Activated T-cell treated with anti-CD3 and anti-CD28 coated beads, Interleukin-2, amount 50 U/mL, for 24 hours (primary cell): ENCODE data around the gene DNAH10.
"Not testable (repeated sequence)": the region's sequence is repeated elsewhere in the genome, so short reads cannot be mapped to it uniquely, and the experiment has no call there.

Source experiments
- DNase-seq: peaks from one replicate; pipeline ENCODE4 v3.0.0-alpha.2; 2020
- H3K27ac Mint-ChIP-seq: 2 replicates; pipeline ENCODE4 v1.8.0; 2020; ENCODE audit warnings: mild to moderate bottlenecking, mixed read lengths
- H3K27me3 Mint-ChIP-seq: 2 replicates; pipeline ENCODE4 v1.8.0; 2020; ENCODE audit warnings: mixed read lengths
- H3K36me3 Mint-ChIP-seq: 2 replicates; pipeline ENCODE4 v1.8.0; 2020; ENCODE audit warnings: low read depth, mixed read lengths
- H3K4me1 Mint-ChIP-seq: 2 replicates; pipeline ENCODE4 v1.8.0; 2020; ENCODE audit warnings: low read depth, mixed read lengths
- H3K4me3 Mint-ChIP-seq: 2 replicates; pipeline ENCODE4 v1.8.0; 2020; ENCODE audit warnings: mild to moderate bottlenecking, moderate library complexity, mixed read lengths
- H3K9me3 Mint-ChIP-seq: 2 replicates; pipeline ENCODE4 v1.8.0; 2020; ENCODE audit warnings: mixed read lengths

The DNAH10 gene

DNA sequence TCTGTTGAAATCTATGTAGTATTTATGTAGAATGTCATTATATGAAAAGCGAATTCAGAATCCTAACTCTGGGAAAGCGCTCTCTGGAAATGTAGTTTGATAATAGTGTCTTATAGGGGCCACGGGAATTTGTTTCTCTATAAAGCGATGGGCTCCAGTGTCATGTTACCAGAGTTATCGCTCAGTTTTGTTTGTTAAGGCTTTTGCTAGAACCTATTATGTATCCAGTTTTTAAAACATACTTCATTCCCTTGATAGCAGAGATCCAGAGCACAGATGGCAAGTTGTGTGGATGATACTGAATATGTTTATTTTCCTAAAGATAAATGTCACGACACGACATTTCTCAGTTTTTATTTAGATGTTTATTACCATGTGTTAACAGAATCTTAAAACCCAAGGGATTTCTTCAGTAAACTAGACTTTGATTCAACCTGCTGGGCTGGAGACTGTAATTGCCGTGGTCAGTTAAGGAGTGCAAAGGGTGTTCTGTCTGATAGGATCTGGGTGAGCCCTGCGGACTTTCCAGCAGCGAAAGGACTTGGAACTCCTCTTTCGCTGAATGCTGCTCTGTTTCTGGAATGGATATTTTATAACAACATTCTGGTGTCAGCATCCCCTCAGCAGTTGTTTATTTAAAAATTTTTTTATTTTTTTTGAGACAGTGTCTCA is 1.7 kb upstream of the DNAH10 start:
- Mint-ChIP-seq H3K36me3 (peaks cover 52% of the 10 kb centered on the region), H3K4me1 (peaks cover 19% of the 10 kb centered on the region), H3K27me3 (peaks cover 3% of the 10 kb centered on the region), H3K27ac (no peak overlapping the region), H3K4me3 (no peak overlapping the region), H3K9me3 (no peaks in the 10 kb centered on the region)
- DNase-seq: no peak

- peaks cover 34% of the 10 kb centered on the region for H3K36me3 Mint-ChIP-seq
- no peaks in the 10 kb centered on the region for H3K9me3 Mint-ChIP-seq
- no peak overlapping the region for H3K27ac Mint-ChIP-seq
- no peak for DNase-seq
- H3K4me1 Mint-ChIP-seq: peaks cover 24% of the 10 kb centered on the region
- H3K27me3 Mint-ChIP-seq: peaks cover 9% of the 10 kb centered on the region
- peak overlapping the region; percentile 74 for H3K4me3 Mint-ChIP-seq
Observed at GRCh38 chr12:123762715-123763052, 583 bp downstream of the DNAH10 start.

GRCh38 chr12:123763093-123763492 is 992 bp downstream of the DNAH10 start:
- H3K27ac Mint-ChIP-seq: no peak overlapping the region
- no peaks in the 10 kb centered on the region for H3K9me3 Mint-ChIP-seq
- H3K36me3 Mint-ChIP-seq: peaks cover 30% of the 10 kb centered on the region
- H3K27me3 Mint-ChIP-seq: peaks cover 9% of the 10 kb centered on the region
- H3K4me1 Mint-ChIP-seq: peaks cover 26% of the 10 kb centered on the region
- DNase-seq: no peak
- H3K4me3 Mint-ChIP-seq: no peak overlapping the region

DNA sequence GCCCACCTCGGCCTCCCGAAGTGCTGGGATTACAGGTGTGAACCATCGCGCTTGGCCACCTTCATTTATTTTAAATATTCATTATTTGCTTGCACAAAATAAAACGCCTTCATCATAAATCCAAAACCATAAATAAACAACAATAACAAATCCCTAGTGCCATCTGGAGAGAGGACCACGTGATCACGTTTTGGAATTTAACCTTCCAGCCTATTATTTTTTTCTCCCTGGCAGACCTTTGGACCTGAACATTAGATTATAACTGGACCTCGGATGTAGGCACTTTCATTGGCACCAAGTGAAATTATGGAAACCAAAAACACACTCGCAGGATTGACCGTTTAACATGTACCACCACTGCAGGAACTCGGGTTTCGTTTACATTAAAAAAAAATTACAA is 2.0 kb downstream of the DNAH10 start:
- H3K27ac Mint-ChIP-seq: no peak overlapping the region
- peaks cover 20% of the 10 kb centered on the region for H3K36me3 Mint-ChIP-seq
- DNase-seq: no peak
- H3K4me1 Mint-ChIP-seq: peaks cover 29% of the 10 kb centered on the region
- peaks cover 14% of the 10 kb centered on the region for H3K27me3 Mint-ChIP-seq
- no peak overlapping the region for H3K4me3 Mint-ChIP-seq
- H3K9me3 Mint-ChIP-seq: no peaks in the 10 kb centered on the region

DNA sequence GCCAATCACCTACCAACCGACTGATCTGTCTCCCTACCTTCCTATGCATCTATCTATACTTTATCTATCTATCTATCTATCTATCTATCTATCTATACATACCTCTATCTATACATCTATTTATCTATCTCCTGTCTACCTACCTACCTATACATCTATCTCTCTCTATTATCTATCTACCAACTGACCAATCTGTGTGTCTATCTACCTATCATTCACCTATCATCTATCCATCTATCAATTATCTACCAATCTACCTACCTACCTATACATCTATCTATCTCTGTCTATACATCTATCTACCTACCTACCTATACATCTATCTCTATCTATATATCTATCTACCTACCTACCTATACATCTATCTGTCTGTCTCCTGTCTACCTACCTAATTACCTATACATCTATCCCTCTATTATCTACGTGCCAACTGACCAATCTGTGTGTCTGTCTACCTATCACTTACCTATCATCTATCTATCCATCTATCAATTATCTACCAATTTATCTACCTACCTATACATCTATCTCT is 3.5 kb downstream of the DNAH10 start:
- Mint-ChIP-seq H3K27me3 (peaks cover 14% of the 10 kb centered on the region), H3K27ac (no peak overlapping the region), H3K36me3 (peaks cover 7% of the 10 kb centered on the region), H3K9me3 (no peaks in the 10 kb centered on the region), H3K4me1 (peaks cover 27% of the 10 kb centered on the region), H3K4me3 (no peak overlapping the region)
- no peak for DNase-seq

DNA sequence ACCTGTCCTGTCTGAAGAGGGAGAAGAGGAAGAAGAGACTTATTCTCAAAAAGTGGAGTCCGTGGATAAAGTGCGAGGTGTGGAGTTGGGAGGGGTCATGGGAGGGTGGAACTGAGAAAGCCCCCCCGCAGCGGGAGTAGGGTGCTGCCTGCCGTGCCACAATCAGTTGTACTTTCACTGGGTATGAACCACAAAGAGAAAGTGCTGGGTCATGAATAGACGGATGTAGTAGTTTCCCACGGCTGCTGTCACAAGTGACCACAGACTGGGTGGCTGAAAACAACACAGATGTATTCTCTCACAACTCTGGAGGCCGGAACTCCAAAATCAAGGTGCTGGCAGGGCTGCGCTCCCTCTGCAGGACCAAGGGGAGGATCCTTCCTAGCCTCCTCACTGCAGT is 5.5 kb downstream of the DNAH10 start:
- Mint-ChIP-seq H3K36me3 (no peaks in the 10 kb centered on the region), H3K9me3 (no peaks in the 10 kb centered on the region), H3K27ac (no peak overlapping the region), H3K4me3 (no peak overlapping the region), H3K27me3 (peaks cover 17% of the 10 kb centered on the region), H3K4me1 (peaks cover 13% of the 10 kb centered on the region)
- no peak for DNase-seq

GRCh38 chr12:123771261-123771660 is 9.2 kb downstream of the DNAH10 start:
- Mint-ChIP-seq H3K27ac (no peak overlapping the region), H3K9me3 (peaks cover 2% of the 10 kb centered on the region), H3K27me3 (peaks cover 15% of the 10 kb centered on the region), H3K36me3 (no peaks in the 10 kb centered on the region), H3K4me1 (peaks cover 9% of the 10 kb centered on the region), H3K4me3 (no peak overlapping the region)
- no peak for DNase-seq

- no peak overlapping the region for H3K4me3 Mint-ChIP-seq
- no peak for DNase-seq
- peaks cover 9% of the 10 kb centered on the region for H3K4me1 Mint-ChIP-seq
- peaks cover 2% of the 10 kb centered on the region for H3K9me3 Mint-ChIP-seq
- no peak overlapping the region for H3K27ac Mint-ChIP-seq
- peaks cover 14% of the 10 kb centered on the region for H3K27me3 Mint-ChIP-seq
- H3K36me3 Mint-ChIP-seq: no peaks in the 10 kb centered on the region
Observed at GRCh38 chr12:123772074-123772473, 10.0 kb downstream of the DNAH10 start.

DNA sequence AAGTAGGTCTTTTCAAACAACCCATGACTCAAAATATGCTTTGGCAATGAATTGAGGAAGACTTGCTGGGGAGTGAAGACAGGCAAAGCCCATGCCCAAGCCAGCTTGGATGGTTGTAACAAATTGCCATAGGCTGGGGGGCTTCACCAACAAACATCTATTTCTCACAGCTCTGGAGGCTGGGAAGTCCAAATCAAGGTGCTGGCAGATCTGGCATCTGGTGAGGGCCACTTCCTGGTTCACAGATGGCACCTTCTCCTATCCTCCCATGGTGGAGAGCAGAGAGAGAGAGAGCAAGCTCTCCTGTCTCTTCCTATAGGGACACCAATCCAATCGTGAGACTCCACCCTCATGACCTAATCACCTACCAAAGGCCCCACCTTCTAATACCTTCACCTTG is 11.3 kb downstream of the DNAH10 start:
- H3K4me3 Mint-ChIP-seq: no peak overlapping the region
- peaks cover 6% of the 10 kb centered on the region for H3K27me3 Mint-ChIP-seq
- H3K9me3 Mint-ChIP-seq: peaks cover 2% of the 10 kb centered on the region
- no peak for DNase-seq
- peaks cover under 1% of the 10 kb centered on the region for H3K4me1 Mint-ChIP-seq
- no peaks in the 10 kb centered on the region for H3K36me3 Mint-ChIP-seq
- no peak overlapping the region for H3K27ac Mint-ChIP-seq

DNA sequence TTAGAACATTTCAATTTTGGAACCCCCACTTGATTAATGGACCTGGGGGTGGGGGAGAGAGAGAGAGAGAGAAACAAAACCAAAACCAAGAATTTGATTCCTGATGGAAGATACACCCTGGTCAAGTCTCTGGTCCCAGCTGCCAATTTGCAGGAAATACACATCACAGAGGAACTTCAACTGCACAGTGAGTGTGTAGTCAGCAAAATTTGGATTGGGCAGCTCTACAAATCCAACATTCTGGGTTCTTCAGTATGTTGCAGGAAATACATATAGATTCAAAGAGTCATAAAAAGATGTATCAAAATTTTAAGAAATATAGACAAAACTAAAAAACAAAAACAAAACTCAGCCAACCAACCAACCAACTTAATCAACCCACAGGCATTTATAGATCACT is 17.4 kb downstream of the DNAH10 start:
- Mint-ChIP-seq H3K4me3 (no peak overlapping the region), H3K36me3 (no peaks in the 10 kb centered on the region), H3K9me3 (no peaks in the 10 kb centered on the region), H3K27me3 (no peaks in the 10 kb centered on the region), H3K4me1 (no peaks in the 10 kb centered on the region), H3K27ac (no peak overlapping the region)
- no peak for DNase-seq

GRCh38 chr12:123782997-123783792 is 21.1 kb downstream of the DNAH10 start:
- Mint-ChIP-seq H3K27ac (no peak overlapping the region), H3K27me3 (no peaks in the 10 kb centered on the region), H3K36me3 (no peaks in the 10 kb centered on the region), H3K9me3 (no peaks in the 10 kb centered on the region), H3K4me1 (no peaks in the 10 kb centered on the region), H3K4me3 (no peak overlapping the region)
- no peak for DNase-seq

DNA sequence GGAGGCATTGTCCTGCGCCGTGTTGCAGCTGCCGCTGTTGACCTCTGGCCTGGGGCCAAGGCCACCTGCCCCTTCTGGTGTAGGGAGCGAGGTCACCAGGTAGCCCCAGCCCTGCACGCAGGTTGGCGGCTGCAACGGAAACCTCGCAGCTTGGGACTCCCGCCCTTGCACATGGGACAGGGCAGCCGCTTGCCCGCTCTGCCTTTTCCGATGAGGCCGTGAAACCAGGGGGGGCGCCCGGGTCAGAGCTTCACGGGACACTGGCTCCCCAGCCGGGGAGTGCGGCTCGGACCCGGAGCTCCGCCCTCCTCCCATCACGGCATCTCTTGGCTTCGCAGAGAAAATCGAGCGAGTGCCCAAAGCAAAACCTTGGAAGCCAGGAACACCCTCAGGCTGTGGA is 25.4 kb downstream of the DNAH10 start:
- no peaks in the 10 kb centered on the region for H3K4me1 Mint-ChIP-seq
- no peaks in the 10 kb centered on the region for H3K9me3 Mint-ChIP-seq
- no peaks in the 10 kb centered on the region for H3K27me3 Mint-ChIP-seq
- H3K27ac Mint-ChIP-seq: no peak overlapping the region
- H3K36me3 Mint-ChIP-seq: no peaks in the 10 kb centered on the region
- no peak overlapping the region for H3K4me3 Mint-ChIP-seq
- DNase-seq: no peak

DNA sequence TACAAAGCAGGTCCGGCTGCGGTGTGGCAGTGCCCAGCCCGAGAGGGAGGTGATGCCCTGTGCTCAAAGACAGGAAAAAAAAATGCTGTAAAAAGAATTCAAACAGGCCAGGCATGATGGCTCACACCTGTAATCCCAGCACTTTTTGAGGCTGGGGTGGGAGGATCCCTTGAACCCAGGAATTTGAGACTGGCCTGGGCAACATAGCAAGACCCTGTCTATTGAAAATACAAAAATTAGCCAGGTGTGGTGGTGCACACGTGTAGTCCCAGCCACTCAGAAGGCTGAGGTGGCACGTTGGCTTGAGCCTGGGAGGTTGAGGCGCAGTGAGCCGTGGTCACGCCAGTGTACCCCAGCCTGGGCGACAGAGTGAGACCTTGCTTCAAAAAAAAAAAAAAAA is 26.4 kb downstream of the DNAH10 start:
- H3K27me3 Mint-ChIP-seq: no peaks in the 10 kb centered on the region
- DNase-seq: no peak

GRCh38 chr12:123789422-123789821 is 27.3 kb downstream of the DNAH10 start:
- H3K36me3 Mint-ChIP-seq, H3K9me3 Mint-ChIP-seq, DNase-seq, H3K27me3 Mint-ChIP-seq, H3K4me1 Mint-ChIP-seq, H3K27ac Mint-ChIP-seq, H3K4me3 Mint-ChIP-seq: not testable (repeated sequence)

More for the DNA sequence above, 26.4 kb downstream of the DNAH10 start:
- Mint-ChIP-seq H3K27ac (no peak overlapping the region), H3K36me3 (no peaks in the 10 kb centered on the region), H3K4me3 (no peak overlapping the region), H3K4me1 (no peaks in the 10 kb centered on the region), H3K9me3 (no peaks in the 10 kb centered on the region)

- Mint-ChIP-seq H3K27me3 (no peaks in the 10 kb centered on the region), H3K9me3 (no peaks in the 10 kb centered on the region), H3K4me1 (no peaks in the 10 kb centered on the region), H3K4me3 (no peak overlapping the region), H3K36me3 (no peaks in the 10 kb centered on the region), H3K27ac (no peak overlapping the region)
- no peak for DNase-seq
Observed at GRCh38 chr12:123790905-123791467, 28.9 kb downstream of the DNAH10 start.
